A673 (cell line): Measurements from ENCODE around the gene RGMA. TPM values are rescaled to one million over a fixed set of nuclear protein-coding genes. Genes with fewer than 3 reads are reported as not detected.
A peak's percentile ranks its signal among the peaks of the same experiment; 100 is the strongest.

Experiments
- BruUV-seq: library from RNA; stranded (reverse); fragments of 400-500 nt; replicated peaks from 2 replicates; lab custom pipeline; 2021; lab: Mats Ljungman, UMichigan
- CTCF ChIA-PET: fragments of 300-600 bp; sonication (Branson Sonifier 250); formaldehyde crosslinking; loops from one replicate; lab custom pipeline; 2022; ENCODE audit warnings: antibody characterized with exemption; lab: Charles Lee
- POLR2A ChIA-PET: fragments of 300-600 bp; sonication (Branson Sonifier 250); formaldehyde crosslinking; loops from one replicate; lab custom pipeline; 2022; ENCODE audit warnings: antibody characterized with exemption; ENCODE audit not compliant: low non-redundant PET; lab: Charles Lee
- DNase-seq: peaks from one replicate; pipeline ENCODE4 v3.0.0-alpha.2; 2015; ENCODE audit warnings: low spot score
- H3K27ac ChIP-seq: fragments of 200-600 bp; sonication (generic); 2 replicates; pipeline ENCODE4 v1.5.1; 2016; ENCODE audit warnings: mixed run types, low read depth, mild to moderate bottlenecking, mixed read lengths, antibody characterized with exemption, low read length; ENCODE audit not compliant: poor library complexity, severe bottlenecking
- H3K27me3 ChIP-seq: fragments of 200-600 bp; sonication (generic); replicated peaks from 2 replicates; pipeline ENCODE4 v1.6.1; 2017; ENCODE audit warnings: mixed run types, low read depth, mild to moderate bottlenecking, mixed read lengths, antibody characterized with exemption, low read length; ENCODE audit not compliant: insufficient read depth, poor library complexity
- H3K36me3 ChIP-seq: fragments of 200-600 bp; sonication (generic); 2 replicates; pipeline ENCODE4 v1.6.1; 2016; ENCODE audit warnings: mixed run types, mild to moderate bottlenecking, mixed read lengths, antibody characterized with exemption, low read length; ENCODE audit not compliant: insufficient read depth, poor library complexity, severe bottlenecking
- H3K4me1 ChIP-seq: fragments of 200-600 bp; sonication (generic); 2 replicates; pipeline ENCODE4 v1.6.1; 2017; ENCODE audit warnings: mixed run types, mild to moderate bottlenecking, mixed read lengths, antibody characterized with exemption, low read length; ENCODE audit not compliant: insufficient read depth, poor library complexity, severe bottlenecking
- H3K4me3 ChIP-seq: fragments of 200-600 bp; sonication (generic); 2 replicates; pipeline ENCODE4 v1.5.1; 2016; ENCODE audit warnings: low read depth, mixed run types, mild to moderate bottlenecking, mixed read lengths, low read length; ENCODE audit not compliant: poor library complexity, severe bottlenecking
- H3K9me3 ChIP-seq: fragments of 200-600 bp; sonication (generic); 2 replicates; pipeline ENCODE4 v1.6.1; 2016; ENCODE audit warnings: mixed run types, low read depth, mild to moderate bottlenecking, mixed read lengths, antibody characterized with exemption, low read length; ENCODE audit not compliant: poor library complexity, severe bottlenecking
- EZH2 ChIP-seq: fragments of 200-600 bp; sonication (generic); IDR thresholded peaks from 2 replicates; pipeline ENCODE4 v1.6.1; 2017; ENCODE audit warnings: borderline replicate concordance, low read depth, mild to moderate bottlenecking, mixed read lengths, antibody characterized with exemption, low read length; ENCODE audit not compliant: poor library complexity, severe bottlenecking
- intact Hi-C: fragments of 100-400 bp; cut with micrococcal nuclease; formaldehyde crosslinking; loops from one replicate; pipeline ENCODE4 v1.10.0; 2022; ENCODE audit not compliant: unreplicated experiment
- total RNA-seq: library from RNA; stranded (reverse); gene quantifications from 2 replicates; pipeline ENCODE4 v1.2.3, GENCODE V29; 2021
- TF ChIP-seq, protein P1 (sequence below): fragments of 300-800, 200-600 bp; sonication (generic); conservative IDR thresholded peaks from 2 replicates; pipeline ENCODE4 v1.5.1; 2017; ENCODE audit warnings: low read depth, mild to moderate bottlenecking, antibody characterized with exemption, low read length, moderate library complexity, mixed read lengths

Gene RGMA
- total RNA-seq, 1 experiment from 2014 or later = 5.0 TPM

DNA sequence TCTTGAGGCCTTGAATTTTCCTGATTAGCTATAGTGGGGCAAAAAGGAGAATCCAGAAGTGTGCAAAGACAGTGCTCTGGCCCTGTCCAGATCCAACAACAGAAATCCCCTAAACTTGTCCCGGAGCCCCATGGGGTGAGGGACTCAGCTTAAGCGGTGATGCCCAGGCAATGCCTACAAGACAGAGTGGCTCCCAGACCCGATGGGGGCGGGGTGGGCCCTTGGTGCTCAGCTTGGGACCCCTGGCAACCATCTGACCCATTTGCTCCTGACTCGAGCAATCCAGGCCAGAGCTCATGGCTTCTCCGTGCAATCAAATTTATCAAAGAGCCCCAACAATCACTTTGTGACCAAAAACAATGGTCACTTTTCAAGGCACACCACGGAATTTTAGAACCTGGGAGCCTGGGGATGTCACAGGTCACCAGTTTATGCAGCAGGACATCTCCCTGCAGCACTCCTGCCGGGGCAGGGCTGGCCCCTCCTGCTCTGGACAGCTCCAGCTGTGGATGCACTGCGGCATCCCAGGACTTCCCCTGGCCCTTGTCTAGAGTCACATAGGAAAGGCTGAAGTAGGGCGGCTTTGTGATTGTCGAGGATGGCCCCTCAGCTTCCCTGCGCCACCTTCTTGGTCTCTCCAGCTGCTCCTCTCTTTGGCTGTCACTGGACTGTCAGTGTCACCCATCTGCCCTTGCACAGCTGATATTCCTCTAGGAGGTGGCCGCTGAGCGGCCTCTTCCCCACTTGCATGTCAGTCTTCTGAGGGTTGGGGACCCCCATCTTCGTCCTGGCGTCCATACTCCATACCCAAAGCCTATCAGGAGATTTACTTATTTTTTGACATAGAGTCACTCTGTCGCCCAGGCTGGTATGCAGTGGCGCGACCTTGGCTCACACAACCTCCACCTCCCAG lies 28.4 kb downstream of the RGMA start:
- no TSS peak for BruUV-seq
- Histone ChIP-seq H3K36me3 (no peaks in the 10 kb centered on the region), H3K27me3 (no peaks in the 10 kb centered on the region), H3K9me3 (no peaks in the 10 kb centered on the region), H3K4me1 (peaks cover 27% of the 10 kb centered on the region), H3K4me3 (no peak overlapping the region), H3K27ac (peak overlapping the region; percentile 17)
- ChIA-PET CTCF (interaction anchor here (1.4 kb wide), 1 partner anchor 30 kb away, joined by 4 read pairs; no protein-coding TSS in a partner anchor), POLR2A (no interaction called here)
- intact Hi-C loops = no loop called here
- TF ChIP-seq EZH2 = no peak
- TF ChIP-seq, protein P1, sequence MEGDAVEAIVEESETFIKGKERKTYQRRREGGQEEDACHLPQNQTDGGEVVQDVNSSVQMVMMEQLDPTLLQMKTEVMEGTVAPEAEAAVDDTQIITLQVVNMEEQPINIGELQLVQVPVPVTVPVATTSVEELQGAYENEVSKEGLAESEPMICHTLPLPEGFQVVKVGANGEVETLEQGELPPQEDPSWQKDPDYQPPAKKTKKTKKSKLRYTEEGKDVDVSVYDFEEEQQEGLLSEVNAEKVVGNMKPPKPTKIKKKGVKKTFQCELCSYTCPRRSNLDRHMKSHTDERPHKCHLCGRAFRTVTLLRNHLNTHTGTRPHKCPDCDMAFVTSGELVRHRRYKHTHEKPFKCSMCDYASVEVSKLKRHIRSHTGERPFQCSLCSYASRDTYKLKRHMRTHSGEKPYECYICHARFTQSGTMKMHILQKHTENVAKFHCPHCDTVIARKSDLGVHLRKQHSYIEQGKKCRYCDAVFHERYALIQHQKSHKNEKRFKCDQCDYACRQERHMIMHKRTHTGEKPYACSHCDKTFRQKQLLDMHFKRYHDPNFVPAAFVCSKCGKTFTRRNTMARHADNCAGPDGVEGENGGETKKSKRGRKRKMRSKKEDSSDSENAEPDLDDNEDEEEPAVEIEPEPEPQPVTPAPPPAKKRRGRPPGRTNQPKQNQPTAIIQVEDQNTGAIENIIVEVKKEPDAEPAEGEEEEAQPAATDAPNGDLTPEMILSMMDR = no peak
- no peak for DNase-seq

DNA sequence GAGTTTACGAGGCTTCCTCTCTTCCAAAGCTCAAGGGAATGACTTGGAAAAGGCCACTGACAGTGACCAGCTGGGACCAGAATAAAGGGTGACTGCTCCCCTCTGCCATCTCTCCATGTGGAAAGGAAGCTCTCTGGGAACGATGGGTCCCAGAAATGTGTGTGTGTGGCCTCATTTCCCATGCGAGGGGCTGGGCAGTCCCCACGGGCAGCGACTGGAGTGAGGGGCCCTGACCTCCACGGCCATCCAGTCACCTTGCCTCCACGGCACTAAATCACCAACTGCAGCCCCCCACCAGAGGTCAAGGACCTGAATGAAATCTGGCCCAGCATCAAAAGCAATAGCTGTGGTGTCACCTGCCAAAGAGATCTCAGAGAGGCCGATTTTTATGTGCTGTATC lies 29.6 kb downstream of the RGMA start:
- intact Hi-C loops = no loop called here
- H3K4me1 ChIP-seq = peaks cover 27% of the 10 kb centered on the region
- ChIA-PET POLR2A (no interaction called here), CTCF (interaction anchor here (1.4 kb wide), 1 partner anchor 29 kb away, joined by 4 read pairs; no protein-coding TSS in a partner anchor)
- DNase-seq = no peak
- no TSS peak for BruUV-seq
- no peaks in the 10 kb centered on the region for H3K27me3 ChIP-seq
- H3K27ac ChIP-seq = no peak overlapping the region
- no peaks in the 10 kb centered on the region for H3K9me3 ChIP-seq
- no peaks in the 10 kb centered on the region for H3K36me3 ChIP-seq
- H3K4me3 ChIP-seq = no peak overlapping the region
- no peak for TF ChIP-seq EZH2
- TF ChIP-seq, protein P1 = no peak

DNA sequence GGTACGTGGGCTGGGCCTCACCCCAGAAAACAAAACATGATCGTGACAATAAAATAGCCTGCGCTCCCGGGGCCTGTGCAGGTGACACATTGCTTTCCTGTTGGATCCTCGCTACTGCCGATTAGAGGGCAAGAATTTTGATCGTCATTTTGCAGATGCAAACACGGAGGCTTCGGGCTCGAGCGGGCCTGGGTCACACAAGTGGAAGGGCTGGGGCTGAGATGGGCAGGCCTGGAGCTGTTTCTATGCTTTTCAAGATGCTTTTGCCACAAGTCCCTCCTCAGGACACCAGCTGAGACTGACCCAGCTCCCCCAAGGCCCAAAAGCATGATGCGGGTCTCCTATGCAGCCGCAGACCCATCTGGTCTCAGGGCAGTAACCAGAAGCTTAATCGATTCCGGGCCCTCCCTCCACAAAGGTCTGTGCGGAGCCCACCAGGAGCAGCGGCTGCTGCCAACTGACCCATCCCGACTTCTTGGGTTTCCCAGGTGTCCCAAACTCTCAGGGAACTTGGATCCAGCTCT lies 30.0 kb downstream of the RGMA start:
- TF ChIP-seq, protein P1 = no peak
- TF ChIP-seq EZH2 = no peak
- Histone ChIP-seq H3K9me3 (no peaks in the 10 kb centered on the region), H3K27ac (no peak overlapping the region), H3K27me3 (no peaks in the 10 kb centered on the region), H3K36me3 (no peaks in the 10 kb centered on the region), H3K4me3 (no peak overlapping the region), H3K4me1 (peaks cover 27% of the 10 kb centered on the region)
- no peak for DNase-seq
- no TSS peak for BruUV-seq
- intact Hi-C loops = no loop called here
- ChIA-PET CTCF (no interaction called here), POLR2A (no interaction called here)
